GM21825 (cell line): ENCODE data around the gene CCDC85C.

ENCODE experiments used
- ATAC-seq: cut with Tn5 transposase; IDR thresholded peaks from one replicate; pipeline ENCODE4 v1.9.1; 2021; ENCODE audit warnings: mild to moderate bottlenecking, moderate library complexity; ENCODE audit not compliant: unreplicated experiment

Gene CCDC85C

DNA sequence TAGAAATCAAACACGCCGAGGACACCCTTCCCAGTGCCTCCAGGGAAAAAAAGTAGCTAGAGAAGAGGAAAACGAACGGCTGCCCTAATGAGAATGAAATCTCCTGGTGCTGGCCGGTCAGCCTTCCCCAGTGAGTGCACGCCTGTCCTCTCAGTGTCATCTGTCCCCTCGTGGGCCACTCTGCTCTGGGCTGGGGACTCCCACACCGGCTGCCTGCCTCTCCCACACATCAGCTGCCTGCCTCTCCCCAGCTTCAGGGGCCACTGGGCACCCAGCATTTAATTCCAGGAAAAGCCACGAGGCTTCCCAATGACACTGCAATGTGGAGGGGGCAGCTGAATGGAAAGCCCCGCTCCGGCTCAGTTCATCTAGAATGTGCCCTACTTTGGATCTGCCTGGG, 59.0 kb downstream of the CCDC85C start:
- ATAC-seq: no peak

- no peak for ATAC-seq
These were observed 60.0 kb downstream of the CCDC85C start for GRCh38 chr14:99543985-99544384.

DNA sequence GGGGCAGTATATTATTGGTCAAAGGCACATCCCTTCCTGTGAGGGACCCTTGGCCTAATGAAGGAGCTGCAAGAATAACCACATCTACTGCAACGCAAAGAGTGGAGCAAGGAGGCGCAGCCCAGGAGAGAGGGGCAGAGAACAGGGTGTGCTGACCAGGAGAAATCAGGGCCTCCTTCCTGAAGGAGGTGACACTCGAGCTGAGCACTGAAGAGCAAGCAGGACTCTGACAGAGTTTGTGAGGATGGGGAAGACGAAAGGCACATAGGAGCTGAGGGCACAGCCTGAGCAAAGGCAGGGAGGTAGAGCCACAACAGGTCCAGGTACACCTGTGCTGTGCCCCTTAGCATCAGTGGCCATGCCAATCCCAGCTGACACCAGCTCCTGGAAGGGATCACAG, 60.6 kb downstream of the CCDC85C start:
- ATAC-seq: no peak

- ATAC-seq: no peak
These were observed 61.4 kb downstream of the CCDC85C start for GRCh38 chr14:99542566-99542965.

- no peak for ATAC-seq
These were observed 62.1 kb downstream of the CCDC85C start for GRCh38 chr14:99541677-99542470.

DNA sequence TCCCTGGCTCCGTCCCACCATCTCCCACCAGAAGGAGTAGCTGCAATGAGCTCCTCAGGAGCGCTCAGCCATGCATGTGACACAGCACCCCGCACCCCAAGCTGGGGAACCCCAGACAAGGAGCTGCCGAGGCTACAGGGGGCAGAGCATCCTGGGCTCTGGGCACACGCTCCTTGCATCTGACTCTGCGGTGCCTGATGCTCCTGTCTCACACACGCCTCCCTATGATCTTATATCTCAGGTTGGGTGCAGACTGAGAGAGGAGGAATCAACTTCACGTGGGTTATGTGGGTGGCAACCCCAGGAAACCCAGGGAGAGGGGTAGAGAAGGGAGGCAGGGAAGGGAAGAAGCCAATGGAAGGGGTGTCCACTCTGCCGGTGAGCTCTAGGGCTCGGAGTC, 62.8 kb downstream of the CCDC85C start:
- ATAC-seq: no peak

- no peak for ATAC-seq
These were observed 63.6 kb downstream of the CCDC85C start for GRCh38 chr14:99540196-99541032.

- no peak for ATAC-seq
These were observed 64.5 kb downstream of the CCDC85C start for GRCh38 chr14:99539491-99539890.

GRCh38 chr14:99538733-99539132, 65.3 kb downstream of the CCDC85C start:
- no peak for ATAC-seq

- ATAC-seq: no peak
These were observed 65.7 kb downstream of the CCDC85C start for GRCh38 chr14:99538275-99538674.

DNA sequence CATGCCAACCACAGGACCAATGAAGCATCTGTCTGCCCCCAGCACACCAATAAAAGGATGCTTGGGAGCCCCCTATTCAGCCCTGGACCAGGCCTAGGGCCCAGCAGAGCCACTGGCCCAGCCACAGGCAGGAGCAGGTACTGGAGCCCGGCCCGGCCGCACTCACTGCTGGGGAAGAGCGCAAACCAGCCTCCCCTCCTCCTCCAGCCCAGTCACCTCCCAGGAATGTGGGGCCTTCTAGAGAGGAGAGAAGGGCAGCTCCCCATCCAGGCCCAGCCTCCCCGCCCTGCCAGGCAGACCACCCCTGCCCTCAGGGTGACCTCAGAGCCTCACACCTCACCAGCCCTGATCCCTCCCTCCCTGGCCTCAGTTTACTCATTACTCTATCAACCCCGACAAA, 66.6 kb downstream of the CCDC85C start:
- no peak for ATAC-seq

DNA sequence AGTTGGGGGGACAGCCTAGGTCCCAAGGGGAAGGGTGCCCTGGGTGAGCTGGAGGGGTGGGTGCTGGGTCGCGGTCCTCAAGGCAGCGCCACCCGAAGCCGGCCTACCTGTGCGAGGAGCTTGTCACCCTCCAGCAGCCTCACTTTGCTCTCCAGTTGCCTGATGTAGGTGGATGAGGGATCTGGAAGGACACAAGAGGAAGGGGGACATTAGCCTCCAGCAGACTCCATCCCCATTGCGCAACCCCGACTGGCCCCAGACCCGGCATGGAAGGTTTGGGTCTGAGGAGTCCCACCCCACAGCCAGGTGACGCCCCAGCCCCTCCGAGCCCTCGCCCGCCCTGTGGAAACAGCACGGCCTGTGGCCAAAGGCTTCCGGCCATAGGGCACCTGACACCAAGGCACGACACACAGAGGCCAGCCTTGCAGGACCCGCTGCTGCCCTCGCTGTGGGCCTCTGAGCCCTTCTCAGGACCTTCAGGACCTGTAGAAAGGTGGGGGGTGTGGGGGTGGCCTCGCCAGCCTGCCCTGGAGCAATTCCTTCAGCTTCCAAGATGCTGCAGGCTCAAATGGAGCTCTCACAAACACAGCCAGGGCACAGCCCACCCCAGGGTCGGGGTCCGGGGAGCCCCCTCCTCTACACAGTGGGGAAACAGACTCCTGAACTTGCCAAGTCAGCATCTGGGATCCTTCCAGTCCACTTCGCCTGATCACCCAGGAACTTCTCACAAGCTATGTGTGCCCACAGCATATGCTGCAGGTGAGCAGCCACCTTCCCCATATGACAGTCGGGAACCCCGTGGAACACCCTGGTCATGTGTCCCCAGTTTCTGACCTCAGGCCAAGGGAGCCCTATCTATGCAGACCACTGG, 67.9 kb downstream of the CCDC85C start:
- ATAC-seq: no peak

DNA sequence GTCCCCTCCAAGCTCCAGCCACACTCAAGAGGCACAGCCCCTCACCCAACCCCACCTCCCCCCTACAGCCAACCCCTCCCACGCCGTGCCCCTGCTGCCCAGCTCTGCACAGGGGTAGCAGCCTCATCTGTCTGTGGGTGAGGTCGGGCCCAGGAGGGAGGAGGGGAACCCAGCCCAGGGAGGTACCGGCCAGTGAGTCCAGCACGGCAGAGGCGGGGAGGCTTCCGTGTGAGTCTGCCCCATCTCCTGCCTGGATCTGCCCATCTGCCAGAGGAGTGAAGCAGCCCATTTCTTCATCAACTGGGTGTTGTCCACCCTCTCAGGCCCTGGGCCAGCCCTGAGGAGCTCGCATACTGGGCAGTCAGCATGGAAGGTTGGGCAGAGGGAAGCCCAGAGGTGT, 68.6 kb downstream of the CCDC85C start:
- no peak for ATAC-seq

- no peak for ATAC-seq
These were observed 69.1 kb downstream of the CCDC85C start for GRCh38 chr14:99534863-99535262.

DNA sequence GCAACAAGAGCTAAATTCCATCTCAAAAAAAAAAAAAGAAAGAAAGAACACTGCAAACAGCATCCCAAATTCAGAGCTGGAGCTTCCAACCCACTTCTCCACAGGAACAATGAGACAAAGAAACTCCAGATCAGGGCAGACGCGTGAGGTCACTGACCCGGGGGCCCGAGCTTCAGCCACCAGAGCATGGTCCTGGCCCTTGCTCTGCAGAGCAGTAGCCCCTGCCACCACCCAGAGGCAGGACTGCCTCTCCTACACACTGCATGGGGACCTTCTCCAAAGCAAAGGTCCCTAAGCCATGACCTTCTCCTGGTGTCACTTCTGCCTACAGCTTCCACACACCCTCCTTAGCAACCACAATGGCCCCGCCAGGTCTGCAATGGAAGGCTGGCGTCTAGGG, 69.7 kb downstream of the CCDC85C start:
- ATAC-seq: no peak

GRCh38 chr14:99532310-99532709, 71.7 kb downstream of the CCDC85C start:
- ATAC-seq: no peak

DNA sequence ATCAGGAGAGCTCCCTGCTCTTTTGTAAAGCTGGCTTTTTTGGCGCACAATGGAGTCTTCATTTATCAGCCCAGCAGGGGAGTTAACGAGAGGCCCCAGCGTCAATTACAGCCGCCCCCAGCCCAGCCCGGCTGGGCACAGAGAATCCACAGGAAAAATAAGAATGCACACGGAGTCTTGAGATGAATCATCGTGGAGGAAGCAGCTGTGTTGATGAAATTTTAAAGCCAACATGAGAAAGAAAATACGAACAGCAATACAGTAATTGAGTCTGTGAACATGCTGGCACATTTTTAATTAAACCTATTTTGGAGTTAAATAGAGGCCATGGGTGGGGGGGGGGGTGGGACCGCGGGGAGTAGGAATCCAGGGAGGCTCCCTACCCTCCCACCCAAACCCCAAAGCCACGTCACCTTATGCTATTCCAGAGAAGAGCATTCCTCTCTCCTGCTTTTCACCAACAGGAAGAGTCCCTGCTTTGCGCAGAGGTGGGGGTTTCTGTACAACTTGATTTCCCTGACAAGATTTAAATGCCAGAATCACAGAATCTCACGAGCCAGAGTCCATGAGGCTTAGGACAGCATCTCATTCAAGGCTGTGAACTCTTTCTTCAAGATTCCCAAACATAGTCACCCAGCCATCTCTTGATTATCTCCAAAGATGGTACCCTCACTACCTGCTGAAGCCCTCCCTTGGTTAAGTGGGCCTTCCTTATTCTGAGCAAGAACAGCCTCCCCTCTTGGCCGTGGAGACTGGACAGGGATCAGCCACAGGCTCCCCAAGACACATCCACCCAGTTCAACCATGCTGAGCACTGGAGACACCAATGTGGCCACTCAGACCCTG, 72.5 kb downstream of the CCDC85C start:
- no peak for ATAC-seq

- ATAC-seq: no peak
These were observed 73.4 kb downstream of the CCDC85C start for GRCh38 chr14:99530407-99531155.

DNA sequence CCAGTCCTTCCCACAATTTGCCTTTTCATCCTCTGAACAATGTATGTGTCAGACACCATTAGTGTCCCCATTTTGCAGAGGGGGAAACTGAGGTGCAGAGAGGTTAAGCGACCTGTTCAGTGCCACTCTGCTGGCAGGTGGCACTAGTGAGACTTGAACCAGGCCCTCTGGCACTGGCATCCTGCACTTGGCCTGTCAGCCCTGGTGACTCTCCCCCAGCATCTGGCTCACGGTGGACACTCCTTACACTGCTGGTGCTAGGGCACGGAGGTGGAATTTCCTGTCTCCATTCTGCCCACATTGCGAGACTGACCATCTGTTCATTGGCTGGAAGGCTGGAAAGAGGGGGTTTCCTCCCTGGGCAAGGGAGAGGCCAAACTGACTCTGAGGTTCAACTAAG, 74.1 kb downstream of the CCDC85C start:
- ATAC-seq: no peak
